ENCODE measurements around the gene NBEA. TPM values are rescaled to one million over a fixed set of nuclear protein-coding genes. Genes with fewer than 3 reads are reported as not detected.
"Not testable (repeated sequence)": the region's sequence is repeated elsewhere in the genome, so short reads cannot be mapped to it uniquely, and the experiment has no call there.

Gene NBEA
- total RNA-seq, 1 donor from 2014 or later: 23.8 TPM

- DNase-seq: no peak
Observed at GRCh38 chr13:35392768-35393167, 450.7 kb downstream of the NBEA start.

DNA sequence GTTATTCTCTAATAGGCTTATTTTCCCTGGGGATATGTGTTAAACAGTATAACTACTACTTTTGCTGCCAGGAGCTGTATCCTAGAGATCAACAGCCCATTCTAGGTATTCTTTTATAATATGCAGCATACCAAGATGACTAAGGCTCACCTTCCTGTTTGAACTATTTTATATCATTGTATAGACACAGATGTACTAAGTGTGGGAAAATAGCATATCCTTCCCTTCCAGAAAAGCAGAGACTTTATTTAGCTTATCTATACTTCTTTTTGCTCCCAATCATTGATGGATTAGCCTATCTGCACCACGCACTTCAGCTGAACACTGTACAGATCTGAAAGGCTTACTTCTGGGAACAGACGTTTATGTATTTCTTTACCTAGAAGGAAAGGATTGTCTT, 451.8 kb downstream of the NBEA start:
- no peak for DNase-seq

DNA sequence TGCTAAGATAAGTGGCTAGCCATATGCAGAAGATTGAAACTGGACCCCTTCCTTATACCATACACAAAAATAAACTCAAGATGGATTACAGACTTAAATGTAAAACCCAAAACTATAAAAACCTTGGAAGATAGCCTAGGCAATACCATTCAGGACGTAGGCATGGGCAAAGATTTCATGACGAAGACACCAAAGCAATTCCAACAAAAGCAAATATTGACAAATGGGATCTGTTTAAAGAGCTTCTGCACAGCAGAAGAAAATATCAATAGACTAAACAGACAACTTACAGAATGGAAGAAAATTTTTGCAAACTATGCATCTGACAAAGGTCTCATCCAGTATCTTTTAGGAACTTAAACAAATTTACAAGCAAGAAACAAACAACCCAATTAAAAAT, 466.2 kb downstream of the NBEA start:
- DNase-seq: not testable (repeated sequence)

GRCh38 chr13:35411059-35411744, 469.1 kb downstream of the NBEA start:
- no peak for DNase-seq

DNA sequence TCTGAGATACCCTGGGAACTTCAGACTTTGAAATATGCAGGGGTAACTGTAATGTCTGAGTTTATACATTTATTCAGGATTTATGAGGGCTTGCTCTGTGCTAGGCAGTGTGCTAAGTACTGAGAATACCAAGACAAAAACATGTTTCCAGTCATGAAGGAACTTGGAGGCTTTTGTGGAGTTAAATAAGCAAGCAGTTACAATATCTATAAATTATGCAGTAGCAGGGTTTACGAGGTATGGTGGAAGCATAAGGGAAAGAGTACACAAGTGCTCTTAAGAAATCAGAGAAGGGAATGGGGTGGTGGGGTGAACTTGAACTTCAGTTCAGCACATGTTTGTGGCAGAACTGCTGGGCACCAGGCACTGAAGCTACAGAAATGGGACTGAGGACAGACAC, 506.4 kb downstream of the NBEA start:
- no peak for DNase-seq

- DNase-seq: no peak
Observed at GRCh38 chr13:35449821-35450220, 507.8 kb downstream of the NBEA start.

DNA sequence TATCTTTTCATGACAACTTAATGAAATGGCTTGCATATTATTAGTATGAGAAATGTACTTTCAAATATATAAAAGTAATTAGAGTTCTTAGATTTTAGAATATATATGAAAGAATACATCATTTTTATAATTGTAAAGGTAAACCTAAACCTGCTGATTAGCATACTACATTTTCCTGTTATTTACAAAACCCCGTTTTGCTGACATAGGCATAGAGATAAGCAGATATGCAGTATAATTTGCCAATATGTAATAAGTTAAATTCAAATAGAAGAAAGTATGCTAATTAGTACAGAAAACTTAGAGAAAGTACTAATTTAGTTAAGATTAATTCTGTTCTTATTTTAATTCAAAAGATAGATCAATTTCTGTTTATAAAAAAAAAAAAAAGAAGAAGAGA, 513.0 kb downstream of the NBEA start:
- no peak for DNase-seq

DNA sequence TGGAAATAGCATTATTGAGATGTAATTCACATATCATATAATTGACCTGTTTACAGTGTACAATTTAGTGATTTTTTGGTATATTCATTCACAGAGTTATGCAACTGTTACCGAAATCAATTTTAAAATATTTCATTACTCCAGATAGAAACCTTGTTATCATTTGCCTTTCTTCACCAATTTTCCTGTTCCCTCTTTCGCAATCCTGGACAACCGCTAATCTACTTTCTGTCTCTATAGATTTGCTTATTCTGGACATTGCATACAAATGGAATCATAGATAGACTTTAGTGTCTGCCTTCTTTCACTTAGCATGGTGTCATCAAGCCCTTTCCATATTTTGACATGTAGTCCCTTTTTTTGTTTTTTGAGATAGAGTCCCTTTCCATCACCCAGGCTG, 515.2 kb downstream of the NBEA start:
- no peak for DNase-seq

- DNase-seq: no peak
Observed at GRCh38 chr13:35460061-35460460, 518.0 kb downstream of the NBEA start.

DNA sequence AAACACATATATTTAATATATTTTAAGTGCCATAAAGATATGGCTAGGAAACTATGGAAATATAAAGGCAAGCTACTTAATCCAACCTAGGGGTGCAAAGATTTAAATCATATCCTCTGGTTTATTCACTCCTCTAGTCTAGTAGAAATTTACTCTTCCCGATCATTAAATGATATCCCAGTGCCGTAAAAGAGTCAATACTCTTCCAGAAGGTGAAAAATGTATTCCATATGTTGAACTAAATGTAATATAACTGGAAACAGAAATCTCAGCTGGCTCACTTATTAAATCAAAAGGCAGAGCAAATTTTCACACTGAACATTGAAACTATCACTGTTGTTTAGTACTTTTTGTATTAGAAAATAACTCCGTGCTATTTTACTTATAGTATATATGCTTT, 523.3 kb downstream of the NBEA start:
- DNase-seq: no peak

DNA sequence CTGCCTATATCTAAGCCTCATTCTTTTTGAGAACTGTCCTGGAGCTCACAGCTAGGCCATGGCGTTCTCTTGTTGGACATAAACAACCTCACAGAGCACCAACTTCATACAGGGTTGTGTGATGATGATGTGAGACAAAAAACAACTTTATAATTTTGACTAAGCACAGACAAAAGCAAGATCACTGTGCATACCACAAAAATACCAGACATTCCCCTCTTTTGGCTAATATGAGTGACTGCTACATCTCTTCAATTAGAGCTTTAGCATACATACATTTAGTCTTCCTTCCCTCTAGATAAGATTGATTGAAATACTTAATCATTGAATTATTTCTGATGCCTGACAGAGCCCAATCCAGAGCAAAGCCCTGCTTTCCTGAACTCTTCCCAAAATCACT, 526.1 kb downstream of the NBEA start:
- no peak for DNase-seq

DNA sequence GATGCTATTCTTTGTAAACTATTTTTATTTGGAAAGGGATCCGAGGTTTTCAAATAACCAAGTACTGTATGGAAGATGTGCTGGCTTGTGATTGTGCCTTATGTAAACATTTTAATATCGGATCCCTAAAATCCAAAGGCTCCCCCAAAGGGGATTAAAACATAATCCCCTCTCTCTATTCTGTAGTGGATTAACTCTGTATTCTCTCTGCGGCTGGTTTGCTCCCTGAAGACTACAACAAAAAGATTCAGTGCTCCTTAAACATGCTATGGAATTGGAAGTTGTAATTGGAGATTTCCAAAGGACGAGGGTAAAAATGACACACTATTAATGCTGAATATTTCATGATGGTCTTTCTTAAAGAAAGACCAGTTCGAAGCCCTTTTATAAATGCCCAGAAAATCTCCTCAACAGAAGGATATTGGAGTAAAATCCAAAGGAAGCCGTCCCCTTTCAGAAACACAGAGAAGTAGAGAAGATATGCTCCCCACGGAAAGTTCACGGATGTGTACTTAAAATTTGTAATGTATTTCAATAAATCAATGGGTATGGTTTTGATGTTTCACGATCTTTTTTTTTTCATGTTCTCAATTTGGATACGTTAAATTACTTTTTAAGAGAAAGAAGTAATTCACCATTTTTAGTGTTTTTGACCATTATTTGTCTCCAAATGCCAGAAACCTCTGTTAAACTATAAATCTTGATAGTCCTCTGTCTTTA, 527.9 kb downstream of the NBEA start:
- DNase-seq: no peak

DNA sequence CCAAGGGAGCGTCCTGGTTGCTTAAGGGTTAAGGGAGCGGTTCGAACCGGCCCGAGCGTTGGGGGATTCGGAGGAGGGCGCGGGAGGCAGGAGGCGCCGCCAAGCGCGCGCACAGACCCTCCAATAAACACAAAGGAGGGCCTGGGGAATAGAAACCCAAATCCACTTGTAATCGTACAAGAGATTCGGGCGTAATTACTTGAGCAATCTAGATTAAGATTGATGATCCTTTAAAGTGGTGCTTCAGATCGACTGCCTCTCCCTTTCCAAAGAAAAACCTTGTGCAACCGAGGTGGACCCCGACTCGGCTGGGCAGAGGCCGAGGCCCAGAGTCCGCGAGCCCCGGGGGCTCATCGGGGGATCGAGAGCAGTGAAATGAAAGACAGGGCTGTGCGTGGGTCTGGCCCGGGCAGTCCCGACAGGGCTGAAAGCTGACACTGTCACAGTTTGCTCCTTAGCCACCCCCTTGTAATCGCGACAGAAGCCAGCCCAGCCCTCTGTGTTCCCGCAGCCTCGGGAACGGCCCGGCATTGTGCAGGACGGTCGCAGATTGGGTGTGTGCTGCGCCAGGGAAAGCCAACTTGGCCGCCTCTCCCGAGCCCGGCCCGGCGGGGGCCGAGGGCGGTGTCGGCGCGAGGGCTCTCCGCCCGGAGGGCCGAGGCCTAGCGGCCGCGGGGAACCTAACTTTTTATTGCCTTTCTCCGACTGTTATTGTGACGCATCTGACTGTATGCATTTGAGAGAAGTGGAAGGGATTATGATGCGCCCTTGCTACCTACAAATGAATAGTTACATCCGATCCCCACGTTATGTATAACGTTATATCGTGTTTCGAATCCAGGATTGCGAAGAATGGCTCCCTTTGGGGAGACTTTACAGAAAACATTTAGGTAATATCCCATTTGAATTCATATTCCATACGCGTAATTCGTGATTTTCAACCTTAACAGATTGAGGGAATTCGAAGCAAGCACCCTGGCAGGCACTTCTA, 528.9 kb downstream of the NBEA start:
- peak; percentile 76 for DNase-seq

GRCh38 chr13:35471706-35472322, 529.7 kb downstream of the NBEA start:
- no peak for DNase-seq

GRCh38 chr13:35472323-35472881, 530.3 kb downstream of the NBEA start:
- DNase-seq: no peak

GRCh38 chr13:35473206-35473775, 531.2 kb downstream of the NBEA start:
- DNase-seq: no peak

DNA sequence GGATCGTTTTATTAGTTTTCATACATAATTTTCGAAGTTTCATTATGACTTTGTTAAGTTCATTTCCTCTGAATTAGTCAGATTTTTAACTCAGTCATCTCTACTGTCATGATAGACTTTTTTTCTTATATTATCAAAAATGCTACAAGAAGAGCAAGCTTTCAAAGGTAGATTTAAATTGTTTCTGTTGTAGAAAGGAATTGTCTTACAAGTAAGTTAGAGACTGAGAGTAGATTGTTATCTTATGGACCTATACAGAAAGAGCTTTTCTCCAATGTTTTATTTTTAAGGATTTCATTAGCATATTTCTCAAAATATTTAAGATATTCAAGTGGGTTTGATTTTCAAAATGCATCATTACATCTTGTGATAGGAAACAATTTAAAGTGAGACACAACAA, 531.7 kb downstream of the NBEA start:
- peak; percentile 44 for DNase-seq

DNA sequence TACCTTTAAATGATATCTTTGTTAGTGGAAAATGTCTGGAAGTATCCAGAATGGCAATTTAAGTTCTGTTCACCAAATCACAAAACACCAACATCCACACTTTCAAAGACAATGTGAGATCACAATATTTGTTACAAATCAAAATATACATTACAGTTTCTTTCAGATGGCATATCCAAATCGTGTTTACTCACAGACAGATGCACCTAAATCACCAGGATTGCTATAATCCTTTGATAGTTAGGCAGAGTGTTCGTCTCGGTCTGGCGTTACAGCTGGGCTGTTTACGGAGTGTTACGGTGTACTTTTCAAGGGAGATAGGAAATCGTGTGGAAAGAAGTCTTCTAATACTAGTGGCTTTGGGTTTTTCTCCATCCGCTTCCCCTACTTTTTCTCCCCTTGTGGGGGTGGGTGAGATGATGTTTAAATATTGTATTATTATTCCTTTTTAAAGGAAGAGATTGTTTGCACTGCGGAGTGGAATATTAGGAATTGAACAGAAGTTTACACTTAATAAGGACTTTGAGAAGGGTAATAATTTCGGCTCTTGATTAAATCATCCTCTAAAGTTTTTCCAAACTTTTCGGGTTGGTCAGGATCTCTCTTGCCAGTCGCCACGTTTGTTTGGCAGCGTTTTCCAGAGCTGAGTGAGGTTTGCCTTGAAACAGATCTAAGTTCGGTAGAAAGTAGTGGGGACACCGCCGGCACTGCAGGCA, 532.6 kb downstream of the NBEA start:
- peak; percentile 57 for DNase-seq

DNA sequence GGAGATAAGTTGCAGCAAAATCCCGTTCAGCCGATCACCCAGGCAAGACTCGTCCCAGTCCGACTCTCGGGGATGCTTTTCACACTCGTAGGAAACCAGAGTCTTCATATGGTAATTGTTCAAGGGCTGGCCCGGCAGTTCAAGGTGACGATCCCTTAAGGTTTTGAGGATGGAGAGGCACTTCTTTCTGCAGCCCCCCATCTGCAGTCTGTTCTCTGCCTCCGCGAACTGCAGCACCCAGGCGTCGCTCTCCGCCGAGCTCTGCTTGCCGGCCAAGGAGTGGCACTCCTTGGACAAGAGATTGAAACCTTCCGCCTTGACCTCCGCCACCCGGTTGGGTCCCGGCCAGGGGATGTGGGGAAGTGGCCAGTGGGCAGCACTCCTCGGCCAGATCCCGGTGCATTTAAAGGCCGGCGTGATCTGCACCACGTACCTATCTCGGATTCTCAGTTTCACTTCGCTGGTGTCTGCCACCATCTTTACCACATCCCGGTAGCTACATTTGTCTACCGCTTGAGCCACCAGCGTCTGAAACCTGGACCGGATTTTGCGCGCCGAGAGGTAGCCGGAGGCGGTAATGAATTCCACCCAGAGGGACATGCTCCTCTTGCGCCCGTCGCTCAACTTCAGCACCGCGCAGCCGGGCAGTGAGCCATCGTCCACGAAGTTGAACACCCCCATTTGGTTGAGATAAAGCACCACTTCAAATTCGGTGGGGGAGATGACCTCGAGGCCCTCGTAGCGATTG, 533.3 kb downstream of the NBEA start:
- DNase-seq: peak; percentile 68

Data from tongue (tissue), 2 donors.